ENCODE results near the gene GSC2.

DNA sequence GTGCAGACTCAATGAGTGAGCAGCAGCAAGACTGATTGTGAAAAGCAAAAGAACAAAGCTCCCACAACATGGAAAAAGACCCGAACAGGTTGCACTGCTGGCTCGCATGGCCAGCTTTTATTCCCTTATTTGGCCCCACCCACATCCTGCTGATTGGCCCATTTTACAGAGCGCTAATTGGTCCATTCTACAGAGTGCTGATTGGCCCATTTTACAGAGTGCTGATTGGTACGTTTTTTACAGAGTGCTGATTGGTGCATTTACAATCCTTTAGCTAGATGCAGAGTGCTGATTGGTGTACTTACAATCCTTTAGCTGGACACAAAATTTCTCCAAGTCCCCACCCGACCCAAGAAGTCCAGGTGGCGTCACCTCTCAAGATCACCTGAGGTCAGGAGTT is 43.8 kb upstream of the GSC2 start:
- TF ChIP-seq, protein P1, sequence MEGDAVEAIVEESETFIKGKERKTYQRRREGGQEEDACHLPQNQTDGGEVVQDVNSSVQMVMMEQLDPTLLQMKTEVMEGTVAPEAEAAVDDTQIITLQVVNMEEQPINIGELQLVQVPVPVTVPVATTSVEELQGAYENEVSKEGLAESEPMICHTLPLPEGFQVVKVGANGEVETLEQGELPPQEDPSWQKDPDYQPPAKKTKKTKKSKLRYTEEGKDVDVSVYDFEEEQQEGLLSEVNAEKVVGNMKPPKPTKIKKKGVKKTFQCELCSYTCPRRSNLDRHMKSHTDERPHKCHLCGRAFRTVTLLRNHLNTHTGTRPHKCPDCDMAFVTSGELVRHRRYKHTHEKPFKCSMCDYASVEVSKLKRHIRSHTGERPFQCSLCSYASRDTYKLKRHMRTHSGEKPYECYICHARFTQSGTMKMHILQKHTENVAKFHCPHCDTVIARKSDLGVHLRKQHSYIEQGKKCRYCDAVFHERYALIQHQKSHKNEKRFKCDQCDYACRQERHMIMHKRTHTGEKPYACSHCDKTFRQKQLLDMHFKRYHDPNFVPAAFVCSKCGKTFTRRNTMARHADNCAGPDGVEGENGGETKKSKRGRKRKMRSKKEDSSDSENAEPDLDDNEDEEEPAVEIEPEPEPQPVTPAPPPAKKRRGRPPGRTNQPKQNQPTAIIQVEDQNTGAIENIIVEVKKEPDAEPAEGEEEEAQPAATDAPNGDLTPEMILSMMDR (IDR thresholded peaks at IDR 0.05) = no peak
- TF ChIP-seq EZH2phosphoT487 (IDR thresholded peaks at IDR 0.05) (no peak), EZH2 (IDR thresholded peaks at IDR 0.05) (no peak)

Measured in neural progenitor cell (in vitro differentiated cells).